NCI-H510A (cell line): ENCODE measurements around the gene GRK2.

ENCODE experiments used
- DNase-seq: peaks from one replicate; lab custom pipeline; 2025; lab: John Stamatoyannopoulos, UW

The GRK2 gene

GRCh38 chr11:67282155-67282875 lies 16.0 kb downstream of the GRK2 start:
- DNase-seq = no peak

- no peak for DNase-seq
These were observed 16.7 kb downstream of the GRK2 start for GRCh38 chr11:67282876-67283371.

GRCh38 chr11:67283481-67283963 lies 17.2 kb downstream of the GRK2 start:
- no peak for DNase-seq

- DNase-seq = no peak
These were observed 18.7 kb downstream of the GRK2 start for GRCh38 chr11:67284811-67285540.

- DNase-seq = no peak
These were observed 19.5 kb downstream of the GRK2 start for GRCh38 chr11:67285541-67286498.

- DNase-seq = no peak
These were observed 20.5 kb downstream of the GRK2 start for GRCh38 chr11:67286621-67287333.

GRCh38 chr11:67287355-67288197 lies 21.3 kb downstream of the GRK2 start:
- no peak for DNase-seq

GRCh38 chr11:67288198-67288451 lies 21.9 kb downstream of the GRK2 start:
- no peak for DNase-seq

- DNase-seq = peak; percentile 85
These were observed 22.4 kb downstream of the GRK2 start for GRCh38 chr11:67288452-67289225.

- DNase-seq = peak; percentile 80
These were observed 23.0 kb downstream of the GRK2 start, which contains the start of gene ANKRD13D for GRCh38 chr11:67289226-67289650. TSS of gene ANKRD13D (plus strand) at chr11:67289303. CDS start at chr11:67289461, 158 bp downstream.

- no peak for DNase-seq
These were observed 23.6 kb downstream of the GRK2 start for GRCh38 chr11:67289651-67290479.

- DNase-seq = no peak
These were observed 24.5 kb downstream of the GRK2 start for GRCh38 chr11:67290801-67291200.

- no peak for DNase-seq
These were observed 25.5 kb downstream of the GRK2 start for GRCh38 chr11:67291481-67292381.

- no peak for DNase-seq
These were observed 26.4 kb downstream of the GRK2 start for GRCh38 chr11:67292671-67293070.

- no peak for DNase-seq
These were observed 26.8 kb downstream of the GRK2 start for GRCh38 chr11:67293090-67293489.

- no peak for DNase-seq
These were observed 29.6 kb downstream of the GRK2 start for GRCh38 chr11:67295846-67296245.

GRCh38 chr11:67298786-67299185 lies 32.5 kb downstream of the GRK2 start:
- no peak for DNase-seq
